MM.1S (cell line): ENCODE data around the gene NTN1.

Experiments used
- EZH2 ChIP-seq: fragments of 300-600 bp; sonication (generic); optimal IDR thresholded peaks from 2 replicates; pipeline ENCODE3; 2017; ENCODE audit warnings: low read depth, mild to moderate bottlenecking, antibody characterized with exemption, low read length, mixed read lengths
- EZH2phosphoT487 ChIP-seq: fragments of 300-600 bp; sonication (generic); IDR thresholded peaks from 2 replicates; pipeline ENCODE4 v1.6.1; 2018; ENCODE audit warnings: antibody characterized with exemption, low read length
- TF ChIP-seq, protein P1 (sequence below): fragments of 300-600 bp; sonication (generic); IDR thresholded peaks from 2 replicates; pipeline ENCODE4 v1.5.1; 2016; ENCODE audit warnings: antibody characterized with exemption, low read length, mixed read lengths

DNA sequence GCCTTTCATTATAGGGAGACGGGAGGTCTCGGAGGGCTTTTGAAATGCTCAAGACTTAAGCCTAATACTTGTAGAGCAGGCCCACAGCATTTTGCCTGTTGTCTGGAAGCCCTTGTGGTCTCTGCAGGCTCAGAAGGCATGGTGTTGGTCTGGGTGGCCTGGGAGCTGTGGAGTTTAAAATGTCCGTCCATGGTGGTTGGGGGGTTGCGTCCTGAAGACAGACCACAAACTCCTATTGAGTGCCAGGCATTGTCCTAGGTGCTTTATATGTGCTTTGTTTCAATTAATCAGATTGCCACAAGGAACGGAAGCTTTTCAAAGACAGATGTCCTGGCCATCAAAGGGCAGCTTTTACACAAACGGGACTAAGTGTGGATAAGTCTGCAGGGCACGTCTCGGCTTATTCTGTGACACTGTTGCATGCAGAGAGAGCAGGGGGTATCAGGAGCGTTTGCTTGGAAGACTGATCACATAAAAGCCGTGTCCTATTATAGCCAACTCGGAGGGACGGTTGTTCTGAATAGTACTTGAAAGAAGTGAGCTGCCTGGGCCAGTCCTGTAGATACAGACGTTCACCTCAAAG lies 7.8 kb downstream of the NTN1 start:
- TF ChIP-seq, protein P1, sequence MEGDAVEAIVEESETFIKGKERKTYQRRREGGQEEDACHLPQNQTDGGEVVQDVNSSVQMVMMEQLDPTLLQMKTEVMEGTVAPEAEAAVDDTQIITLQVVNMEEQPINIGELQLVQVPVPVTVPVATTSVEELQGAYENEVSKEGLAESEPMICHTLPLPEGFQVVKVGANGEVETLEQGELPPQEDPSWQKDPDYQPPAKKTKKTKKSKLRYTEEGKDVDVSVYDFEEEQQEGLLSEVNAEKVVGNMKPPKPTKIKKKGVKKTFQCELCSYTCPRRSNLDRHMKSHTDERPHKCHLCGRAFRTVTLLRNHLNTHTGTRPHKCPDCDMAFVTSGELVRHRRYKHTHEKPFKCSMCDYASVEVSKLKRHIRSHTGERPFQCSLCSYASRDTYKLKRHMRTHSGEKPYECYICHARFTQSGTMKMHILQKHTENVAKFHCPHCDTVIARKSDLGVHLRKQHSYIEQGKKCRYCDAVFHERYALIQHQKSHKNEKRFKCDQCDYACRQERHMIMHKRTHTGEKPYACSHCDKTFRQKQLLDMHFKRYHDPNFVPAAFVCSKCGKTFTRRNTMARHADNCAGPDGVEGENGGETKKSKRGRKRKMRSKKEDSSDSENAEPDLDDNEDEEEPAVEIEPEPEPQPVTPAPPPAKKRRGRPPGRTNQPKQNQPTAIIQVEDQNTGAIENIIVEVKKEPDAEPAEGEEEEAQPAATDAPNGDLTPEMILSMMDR: no peak
- TF ChIP-seq EZH2: no peak
- TF ChIP-seq EZH2phosphoT487: no peak
